Amygdala (tissue), 56 donors: Measurements from ENCODE around the gene SPINT3.

Experiments
- DNase-seq, 56 donors: peaks; one replicate each; lab custom pipeline; 2025; lab: John Stamatoyannopoulos, UW

The SPINT3 gene, protein sequence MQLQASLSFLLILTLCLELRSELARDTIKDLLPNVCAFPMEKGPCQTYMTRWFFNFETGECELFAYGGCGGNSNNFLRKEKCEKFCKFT

DNA sequence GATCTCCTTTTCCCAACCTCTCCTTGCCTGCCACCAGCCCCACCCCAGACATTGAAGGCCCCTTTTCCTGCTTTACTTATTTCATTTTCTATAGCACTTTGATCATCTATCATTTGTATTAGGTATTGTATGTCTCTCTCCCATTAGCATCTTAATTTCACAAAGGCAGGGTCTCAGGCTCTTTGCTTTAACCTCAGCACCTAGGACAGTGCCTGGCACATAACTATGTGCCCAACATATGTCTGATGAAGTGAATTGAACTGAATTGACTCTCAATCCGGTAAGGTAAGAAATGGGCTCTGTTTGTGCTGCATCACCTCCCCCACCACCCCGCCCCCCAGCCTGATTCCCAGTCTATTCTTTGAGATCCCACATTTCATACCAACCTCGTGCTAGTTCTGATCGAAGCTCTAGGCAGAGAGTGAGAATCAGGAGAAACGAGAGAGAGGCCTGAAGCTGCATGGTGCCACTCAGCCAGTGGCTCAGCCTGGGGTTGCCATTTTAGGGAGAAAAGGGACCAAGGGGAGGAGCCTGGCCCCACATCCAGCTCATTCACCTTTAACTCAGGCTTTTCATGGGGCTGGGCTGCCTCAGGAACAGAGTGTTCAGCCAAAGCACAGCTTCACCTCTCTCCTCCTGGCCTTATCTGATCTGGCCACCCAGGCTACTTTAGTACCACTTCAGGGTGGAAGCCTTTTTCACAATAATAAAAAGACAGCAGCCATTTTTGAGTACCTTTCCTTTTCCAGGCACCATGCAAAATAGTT is at the start of gene SPINT3:
TSS of gene SPINT3 (minus strand) at position 476 of the 767 bp plus-strand sequence. CDS start at position 462, 14 bp downstream.
- no peak for DNase-seq

- DNase-seq: no peak
Observed at GRCh38 chr20:45564760-45565276, 49.4 kb upstream of the SPINT3 start.

- no peak for DNase-seq
Observed at GRCh38 chr20:45555198-45555597, 39.8 kb upstream of the SPINT3 start.

GRCh38 chr20:45552456-45552855 is 37.0 kb upstream of the SPINT3 start:
- DNase-seq: no peak

DNA sequence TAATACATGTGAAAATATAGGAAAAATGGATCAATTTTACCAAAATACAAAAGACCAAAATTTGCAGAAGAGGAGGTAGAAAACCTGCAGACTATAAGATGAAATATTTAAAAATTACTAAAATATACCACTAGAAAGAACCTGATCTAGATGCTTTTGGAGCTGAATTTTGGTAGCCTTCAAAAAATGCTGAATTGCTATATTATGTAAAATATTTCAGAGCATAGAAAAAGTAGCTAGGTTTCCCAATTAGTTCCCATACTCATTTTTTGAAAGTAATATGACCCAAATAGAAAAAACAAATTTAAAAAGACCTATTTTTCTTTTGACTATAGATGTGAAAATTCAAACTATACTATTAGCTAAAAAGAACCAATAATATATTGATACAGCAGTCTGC is 35.3 kb upstream of the SPINT3 start:
- no peak for DNase-seq

- DNase-seq: no peak
Observed at GRCh38 chr20:45548410-45548809, 33.0 kb upstream of the SPINT3 start.

DNA sequence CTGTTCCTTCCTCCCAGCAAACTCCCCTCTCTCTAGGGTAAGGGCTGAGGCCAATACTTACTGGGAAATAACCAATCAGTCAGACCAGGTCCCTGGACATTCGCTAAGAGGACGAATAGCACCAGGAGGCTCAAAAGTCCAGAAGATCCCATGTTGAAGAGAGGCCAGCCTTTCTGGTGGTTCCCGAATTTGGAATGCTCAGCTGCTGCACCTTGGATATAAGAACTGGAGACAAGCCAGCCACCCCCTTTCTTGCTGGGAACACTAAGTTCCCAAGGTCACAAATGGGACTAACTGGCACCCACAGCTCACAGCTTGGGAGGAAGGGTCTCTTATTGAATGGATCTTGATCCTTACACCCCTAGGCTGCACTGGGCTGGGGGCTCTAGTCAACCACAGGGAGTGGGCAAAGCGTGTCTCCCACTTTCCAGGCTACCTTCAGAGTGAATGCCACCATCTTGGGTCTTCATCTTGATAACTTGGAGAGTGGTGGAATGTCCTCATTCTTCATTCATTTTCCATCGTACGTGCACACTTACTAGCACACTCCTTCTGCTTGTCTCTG is 31.9 kb upstream of the SPINT3 start, which contains the start of gene EPPIN:
TSS of gene EPPIN (minus strand) at position 196 of the 565 bp plus-strand sequence. CDS start at position 152, 44 bp downstream.
- DNase-seq: no peak

- peak in 1 of 56 donors; percentile 23 for DNase-seq
Observed at GRCh38 chr20:45545754-45546453, 30.5 kb upstream of the SPINT3 start.

DNA sequence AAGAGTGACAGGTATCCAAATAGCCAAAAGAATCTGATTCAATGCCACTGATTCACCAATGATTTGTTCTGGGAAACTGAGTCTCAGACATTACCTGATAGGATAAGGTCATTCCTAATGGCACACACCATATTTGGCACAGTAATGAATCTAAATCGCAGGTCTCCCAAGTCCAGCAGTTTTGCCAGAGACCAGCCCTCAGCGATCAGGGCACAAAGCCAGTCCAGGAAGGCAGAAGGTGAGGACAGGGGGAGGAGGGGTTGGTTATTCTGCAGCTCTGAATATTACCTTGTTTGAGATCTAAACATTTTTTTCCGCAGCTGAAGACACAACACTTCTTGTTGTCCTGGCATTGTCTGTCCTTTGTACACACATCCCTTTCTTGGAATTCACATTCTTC is 29.9 kb upstream of the SPINT3 start:
- no peak for DNase-seq

DNA sequence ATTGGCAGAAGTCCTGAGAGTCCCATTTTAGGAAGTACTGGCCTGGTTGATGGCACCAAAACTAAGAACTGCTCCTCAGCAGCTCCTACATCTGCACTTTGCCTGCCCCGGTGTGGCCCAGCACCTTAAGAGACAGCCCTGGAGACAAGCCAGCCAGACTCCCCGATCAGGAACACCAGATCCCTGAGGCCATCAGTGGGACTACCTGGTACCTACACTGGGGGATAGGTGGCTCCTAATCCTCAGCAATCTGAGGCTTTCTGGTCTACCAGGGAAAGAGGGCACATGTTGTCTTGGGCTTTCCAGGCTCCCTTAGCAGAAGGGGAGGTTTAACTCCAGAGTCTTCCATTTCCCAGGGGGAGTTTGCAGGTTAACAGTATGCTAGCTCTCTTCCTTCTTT is 24.0 kb upstream of the SPINT3 start, which contains the start of gene WFDC6:
TSS of gene WFDC6 (minus strand) at position 101 of the 400 bp plus-strand sequence. CDS start at position 26, 75 bp downstream.
- no peak for DNase-seq

DNA sequence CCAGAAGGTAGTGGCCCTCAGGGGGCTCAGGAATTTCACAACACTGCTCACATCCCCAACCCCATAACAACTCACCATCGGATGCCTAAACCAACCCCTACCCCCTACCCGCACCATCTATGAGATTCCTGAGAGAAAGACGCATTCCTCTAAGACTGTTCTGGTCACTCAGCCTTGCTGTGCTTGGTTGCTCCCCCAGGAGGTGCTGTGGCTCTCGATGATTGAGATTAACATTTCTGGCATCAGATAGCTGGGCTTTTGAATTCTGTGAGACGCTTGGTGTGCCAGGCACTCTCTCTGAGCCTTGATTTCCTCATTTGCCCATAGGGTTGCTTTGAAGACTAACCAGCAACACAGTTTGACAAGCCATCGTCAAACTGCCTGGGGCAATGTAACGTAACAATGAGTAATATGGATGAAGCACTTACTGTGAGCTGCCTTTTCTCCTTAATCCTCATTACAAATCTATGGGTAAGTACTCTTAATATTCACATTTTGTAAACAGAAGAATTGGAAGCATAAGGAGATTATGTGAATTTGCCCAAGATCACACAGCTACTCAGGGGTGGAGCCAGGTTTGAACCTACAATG is 22.9 kb upstream of the SPINT3 start:
- no peak for DNase-seq

GRCh38 chr20:45527294-45527693 is 11.9 kb upstream of the SPINT3 start:
- DNase-seq: no peak

- no peak for DNase-seq
Observed at GRCh38 chr20:45523821-45524220, 8.4 kb upstream of the SPINT3 start.

DNA sequence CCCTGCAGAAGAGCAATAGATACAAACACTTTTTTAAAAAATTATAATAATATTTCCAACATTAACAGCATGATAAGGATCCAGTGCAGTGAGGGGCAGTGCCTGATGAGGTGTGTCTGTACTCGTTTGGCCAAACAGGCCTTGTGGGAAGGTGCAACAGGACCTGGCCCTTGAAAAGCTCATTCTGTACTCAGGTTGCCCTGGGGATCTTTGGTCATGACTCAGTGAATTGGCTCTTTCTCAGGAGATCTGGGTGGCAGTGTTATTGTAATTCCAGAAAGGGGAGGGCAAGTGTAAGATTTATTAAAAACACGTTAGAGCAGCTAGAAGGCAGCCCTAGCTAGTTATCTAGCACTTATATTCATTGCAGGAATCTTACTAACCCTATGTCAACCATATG is 2.9 kb upstream of the SPINT3 start:
- DNase-seq: no peak

DNA sequence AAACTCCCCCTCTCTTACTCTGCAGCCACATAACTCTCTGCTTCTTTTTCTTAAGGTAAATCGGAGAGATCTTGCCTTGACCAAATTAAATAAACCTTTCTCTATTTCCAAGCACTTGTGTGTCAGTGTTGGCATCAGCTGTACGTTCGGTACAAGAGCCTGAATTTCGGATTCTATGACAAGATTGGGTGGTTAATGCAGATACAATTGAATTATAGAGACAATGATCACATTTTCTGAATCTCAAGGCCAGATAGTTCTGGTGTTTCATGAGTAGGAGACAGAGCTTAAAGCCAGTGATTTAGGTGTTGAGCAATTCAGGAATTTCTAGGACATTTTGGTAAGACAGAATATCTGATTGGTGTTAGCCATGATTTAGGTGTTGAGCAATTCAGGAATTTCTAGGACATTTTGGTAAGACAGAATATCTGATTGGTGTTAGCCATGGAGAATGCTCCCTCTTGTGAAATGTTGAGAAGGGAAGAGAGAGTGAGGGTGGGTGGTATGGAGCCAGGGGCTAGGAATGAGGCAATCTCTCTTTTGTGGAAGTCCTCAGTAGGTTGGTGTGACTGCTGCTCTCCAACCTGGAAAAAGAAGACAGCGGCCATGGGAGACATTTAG is 5.1 kb downstream of the SPINT3 start:
- DNase-seq: no peak

DNA sequence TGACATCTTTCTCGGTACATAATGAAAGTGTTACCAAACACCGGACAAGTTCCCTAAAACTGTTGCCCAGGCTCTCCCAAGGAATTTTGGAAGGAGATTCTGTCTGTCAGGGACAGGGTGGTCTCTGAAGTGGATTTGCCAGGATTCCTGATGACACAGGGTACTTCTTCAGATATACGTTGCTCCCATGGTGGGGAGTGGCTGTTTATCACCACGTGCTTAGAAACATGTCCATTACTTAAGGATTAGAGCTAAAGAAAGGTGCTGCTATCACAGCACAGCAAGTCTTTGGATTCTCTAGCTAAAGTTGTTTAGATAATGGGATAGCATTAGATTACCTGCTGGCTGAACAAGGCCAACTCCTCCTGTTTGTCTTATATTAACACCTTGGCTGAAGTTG is 6.3 kb downstream of the SPINT3 start:
- DNase-seq: no peak

GRCh38 chr20:45508068-45508886 is 7.1 kb downstream of the SPINT3 start:
- no peak for DNase-seq

GRCh38 chr20:45507011-45507820 is 8.2 kb downstream of the SPINT3 start:
- peak in 2 of 56 donors; percentile 1 to 4 for DNase-seq
